Activated CD4-positive, alpha-beta T cell treated with anti-CD3 and anti-CD28 coated beads, Interleukin-2, amount 10 ng/mL, durations not matched to agents 7 days and 5 days (primary cell): ENCODE results near the gene CEP20. TPM values are rescaled to one million over a fixed set of nuclear protein-coding genes. Genes with fewer than 3 reads are reported as not detected.

Source experiments
- CTCF ChIA-PET: fragments of 350-600 bp; sonication (Branson Sonifier 250); formaldehyde crosslinking; loops from one replicate; lab custom pipeline; 2021; ENCODE audit warnings: antibody characterized with exemption; lab: Charles Lee
- POLR2A ChIA-PET: fragments of 350-600 bp; sonication (Branson Sonifier 250); formaldehyde crosslinking; loops from one replicate; lab custom pipeline; 2021; ENCODE audit warnings: antibody characterized with exemption; lab: Charles Lee
- DNase-seq: peaks from one replicate; pipeline ENCODE4 v3.0.0-alpha.2; 2020
- H3K27ac Mint-ChIP-seq: one replicate; pipeline ENCODE4 v1.8.0; 2021; ENCODE audit warnings: mild to moderate bottlenecking, moderate library complexity, mixed read lengths
- H3K27me3 Mint-ChIP-seq: one replicate; pipeline ENCODE4 v1.8.0; 2021; ENCODE audit warnings: mixed read lengths
- H3K36me3 Mint-ChIP-seq: one replicate; pipeline ENCODE4 v1.8.0; 2021; ENCODE audit warnings: low read depth, mixed read lengths
- H3K4me1 Mint-ChIP-seq: one replicate; pipeline ENCODE4 v1.8.0; 2021; ENCODE audit warnings: mixed read lengths
- H3K4me3 Mint-ChIP-seq: one replicate; pipeline ENCODE4 v1.8.0; 2021; ENCODE audit warnings: mild to moderate bottlenecking, moderate library complexity, mixed read lengths
- H3K9me3 Mint-ChIP-seq: one replicate; pipeline ENCODE4 v1.8.0; 2021; ENCODE audit warnings: mixed read lengths
- total RNA-seq, 2 experiments: library from RNA; stranded (reverse); gene quantifications; one replicate each; pipeline ENCODE4 v1.2.3, GENCODE V29; 2021

CEP20 gene
- total RNA-seq, 2 experiments from 2014 or later: 46.2 to 59.4 TPM

DNA sequence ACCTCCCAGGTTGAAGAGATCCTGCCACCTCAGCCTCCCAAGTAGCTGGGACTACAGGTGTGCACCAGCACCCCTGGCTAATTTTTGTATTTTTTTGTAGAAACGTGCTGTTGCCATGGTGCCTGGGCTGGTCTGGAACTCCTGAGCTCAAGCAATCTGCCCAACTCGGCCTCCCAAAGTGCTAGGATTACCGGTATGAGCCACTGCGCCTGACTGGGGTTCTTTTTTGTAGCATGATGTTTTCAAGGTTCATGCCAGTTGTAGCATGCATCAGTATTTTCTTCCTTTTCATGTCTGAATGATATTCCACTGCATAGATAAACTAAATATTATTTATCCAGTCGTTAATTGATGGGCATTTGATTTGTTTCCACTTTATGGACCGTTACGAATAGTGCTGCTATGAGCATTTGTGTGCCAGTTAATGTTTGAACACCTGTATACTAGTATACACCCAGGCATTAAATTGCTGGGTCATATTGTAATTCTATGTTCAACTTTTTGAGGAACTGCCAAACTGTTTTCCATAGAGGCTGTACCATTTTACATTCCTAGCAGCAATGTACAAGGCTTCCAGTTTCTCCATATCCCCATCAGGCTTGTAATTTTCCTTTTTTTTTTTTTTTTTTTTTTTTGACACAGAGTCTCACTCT, 24.8 kb upstream of the CEP20 start:
- H3K27me3 Mint-ChIP-seq: no peaks in the 10 kb centered on the region
- H3K4me1 Mint-ChIP-seq: peaks cover 21% of the 10 kb centered on the region
- CTCF ChIA-PET: interaction anchor here (0.6 to 0.7 kb wide), 2 partner anchors 15 to 34 kb away, joined by 3 read pairs; no protein-coding TSS in a partner anchor
- POLR2A ChIA-PET: no interaction called here
- H3K36me3 Mint-ChIP-seq: no peaks in the 10 kb centered on the region
- H3K9me3 Mint-ChIP-seq: peaks cover 11% of the 10 kb centered on the region
- no peak for DNase-seq
- peak overlapping the region; percentile 90 for H3K27ac Mint-ChIP-seq
- H3K4me3 Mint-ChIP-seq: peak overlapping the region; percentile 37

DNA sequence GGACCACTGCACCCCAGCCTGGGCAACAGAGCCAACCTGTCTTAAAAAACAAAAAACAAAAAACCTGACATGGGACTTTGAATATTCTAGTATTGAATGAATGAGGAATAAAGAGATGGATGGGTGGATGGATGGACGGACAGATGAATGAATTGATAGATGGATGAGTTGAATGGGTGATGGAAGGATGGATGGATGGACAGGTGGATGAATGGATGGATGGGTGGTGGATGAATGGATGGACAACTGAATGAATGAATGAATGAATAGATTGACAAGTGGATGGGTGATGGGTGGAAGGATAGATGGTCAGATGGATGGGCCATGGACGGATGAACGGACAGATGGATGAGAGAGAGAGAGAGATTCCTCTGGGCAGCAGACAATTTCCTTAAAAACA, 22.8 kb upstream of the CEP20 start:
- POLR2A ChIA-PET: no interaction called here
- no peak for DNase-seq
- Mint-ChIP-seq H3K36me3 (no peaks in the 10 kb centered on the region), H3K4me3 (no peak overlapping the region), H3K4me1 (peaks cover 22% of the 10 kb centered on the region), H3K27me3 (no peaks in the 10 kb centered on the region), H3K9me3 (peaks cover 14% of the 10 kb centered on the region), H3K27ac (no peak overlapping the region)
- CTCF ChIA-PET: interaction anchor here (0.7 kb wide), 1 partner anchor 27 kb away, joined by 3 read pairs; no protein-coding TSS in a partner anchor

DNA sequence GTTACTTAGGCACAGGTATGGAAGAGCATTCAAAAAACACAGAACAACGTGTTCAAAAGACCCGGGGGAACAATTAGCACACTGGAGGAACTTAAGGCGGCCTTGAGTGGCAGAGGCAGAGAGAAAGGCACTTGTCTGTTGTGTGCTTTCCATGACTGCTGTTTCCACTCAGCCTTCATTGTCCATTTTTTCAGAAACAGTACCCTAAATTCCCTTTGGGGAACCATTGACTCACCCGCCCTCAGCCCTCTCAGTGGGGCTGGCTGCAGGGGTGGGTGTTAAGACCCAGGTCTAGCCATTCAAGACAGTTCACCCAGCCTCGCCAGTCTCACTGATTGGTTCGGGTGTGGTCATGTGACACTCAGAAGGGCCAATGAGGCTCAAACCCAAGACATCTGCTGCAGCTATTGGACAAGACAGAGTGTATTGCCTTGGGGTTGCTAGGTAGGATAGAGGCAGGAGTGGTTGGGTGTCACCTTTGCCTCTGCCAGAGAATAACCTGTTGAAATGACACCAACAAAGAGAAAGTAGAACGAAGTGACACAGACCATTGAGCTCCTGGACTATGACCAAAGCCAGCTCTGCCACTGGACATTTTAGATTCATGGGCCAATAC, 19.6 kb upstream of the CEP20 start:
- CTCF ChIA-PET: no interaction called here
- Mint-ChIP-seq H3K27me3 (no peaks in the 10 kb centered on the region), H3K36me3 (no peaks in the 10 kb centered on the region), H3K4me1 (peaks cover 15% of the 10 kb centered on the region), H3K4me3 (no peak overlapping the region), H3K27ac (no peak overlapping the region), H3K9me3 (peaks cover 7% of the 10 kb centered on the region)
- POLR2A ChIA-PET: interaction anchor here (0.6 kb wide), 1 partner anchor 10 kb away, joined by 3 read pairs; no protein-coding TSS in a partner anchor
- DNase-seq: peak; percentile 21

DNA sequence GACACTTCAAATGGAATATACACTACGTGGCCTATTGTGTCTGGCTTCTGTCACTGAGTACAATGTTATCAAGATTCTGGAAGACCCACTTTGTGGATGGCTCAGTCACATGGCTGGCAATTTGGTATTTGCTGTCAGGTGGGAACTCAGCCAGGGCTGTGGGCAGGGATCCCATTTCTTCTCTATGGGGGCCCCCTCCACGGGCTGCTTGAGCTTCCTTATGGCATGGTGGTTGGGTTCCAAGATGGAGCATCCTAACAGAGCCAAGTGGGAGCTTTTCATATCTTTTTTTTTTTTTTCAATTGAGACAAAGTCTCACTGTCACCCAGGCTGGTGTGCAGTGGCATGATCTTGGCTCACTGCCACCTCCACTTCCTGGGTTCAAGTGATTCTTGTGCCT, 18.0 kb upstream of the CEP20 start:
- Mint-ChIP-seq H3K27ac (no peak overlapping the region), H3K4me3 (no peak overlapping the region), H3K4me1 (peaks cover 6% of the 10 kb centered on the region), H3K9me3 (peaks cover 7% of the 10 kb centered on the region), H3K27me3 (no peaks in the 10 kb centered on the region), H3K36me3 (no peaks in the 10 kb centered on the region)
- DNase-seq: no peak
- CTCF ChIA-PET: interaction anchor here (0.5 to 0.8 kb wide), 3 partner anchors 11 to 54 kb away, joined by 3 read pairs; no protein-coding TSS in a partner anchor
- POLR2A ChIA-PET: interaction anchor here (0.6 kb wide), 1 partner anchor 18 kb away, joined by 3 read pairs; no protein-coding TSS in a partner anchor

DNA sequence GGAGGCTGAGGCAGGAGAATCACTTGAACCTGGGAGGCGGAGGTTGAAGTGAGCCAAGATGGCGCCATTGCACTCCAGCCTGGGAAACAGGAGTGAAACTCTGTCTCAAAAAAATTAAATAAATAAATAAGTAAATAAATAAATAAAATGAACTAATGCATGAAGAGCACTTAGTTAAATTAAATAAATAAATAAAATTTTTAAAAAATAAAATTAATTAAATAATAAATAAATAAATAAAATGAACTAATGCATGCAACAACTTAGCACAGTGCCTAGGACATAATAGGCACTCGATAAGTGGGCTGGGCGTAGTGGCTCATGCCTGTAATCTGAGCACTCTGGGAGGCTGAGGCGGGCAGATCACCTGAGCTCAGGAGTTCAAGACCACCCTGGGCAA, 15.6 kb upstream of the CEP20 start:
- no peaks in the 10 kb centered on the region for H3K27me3 Mint-ChIP-seq
- no peak overlapping the region for H3K27ac Mint-ChIP-seq
- no peak for DNase-seq
- H3K9me3 Mint-ChIP-seq: peaks cover 7% of the 10 kb centered on the region
- no peaks in the 10 kb centered on the region for H3K36me3 Mint-ChIP-seq
- H3K4me1 Mint-ChIP-seq: peaks cover 12% of the 10 kb centered on the region
- POLR2A ChIA-PET: interaction anchor here (0.9 kb wide), 1 partner anchor 16 kb away, joined by 3 read pairs; the partner anchor contains the start of gene CEP20
- CTCF ChIA-PET: interaction anchor here (0.8 to 1.6 kb wide), 3 partner anchors 10 to 224 kb away, joined by 3 to 8 read pairs (median 5); partner anchors contain the start of gene CEP20
- H3K4me3 Mint-ChIP-seq: no peak overlapping the region

DNA sequence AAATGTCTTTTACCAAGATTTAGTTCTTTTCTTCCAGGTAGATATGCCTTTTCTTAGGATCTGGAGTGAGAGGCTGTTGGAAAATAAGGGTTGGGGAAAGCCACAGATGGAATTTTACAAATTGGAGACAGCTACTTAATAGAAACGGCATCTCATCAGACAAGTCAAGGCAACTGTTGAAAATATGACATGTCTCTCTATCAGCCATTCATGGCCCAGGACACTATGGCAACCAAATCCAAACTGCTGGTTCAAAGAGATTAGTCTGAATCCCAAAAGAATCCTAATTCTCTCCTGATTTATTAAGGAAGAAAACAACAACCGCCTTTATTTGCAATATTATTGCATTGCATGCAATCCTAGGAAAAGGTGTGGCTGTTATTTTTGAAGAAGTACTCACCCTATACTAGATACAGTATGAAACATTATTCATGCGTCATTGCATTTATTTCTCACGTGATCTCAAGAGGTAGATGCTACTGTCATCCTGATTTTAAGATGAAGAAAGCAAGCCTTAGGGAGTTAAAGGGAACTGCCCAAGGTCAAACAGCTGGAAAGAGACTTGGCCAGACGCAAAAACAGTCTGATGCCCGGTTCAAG, 12.6 kb upstream of the CEP20 start:
- ChIA-PET CTCF (interaction anchor here (1.0 kb wide), 1 partner anchor 12 kb away, joined by 4 read pairs; the partner anchor contains the start of gene CEP20), POLR2A (interaction anchor here (0.7 kb wide), 1 partner anchor 63 kb away, joined by 3 read pairs; no protein-coding TSS in a partner anchor)

DNA sequence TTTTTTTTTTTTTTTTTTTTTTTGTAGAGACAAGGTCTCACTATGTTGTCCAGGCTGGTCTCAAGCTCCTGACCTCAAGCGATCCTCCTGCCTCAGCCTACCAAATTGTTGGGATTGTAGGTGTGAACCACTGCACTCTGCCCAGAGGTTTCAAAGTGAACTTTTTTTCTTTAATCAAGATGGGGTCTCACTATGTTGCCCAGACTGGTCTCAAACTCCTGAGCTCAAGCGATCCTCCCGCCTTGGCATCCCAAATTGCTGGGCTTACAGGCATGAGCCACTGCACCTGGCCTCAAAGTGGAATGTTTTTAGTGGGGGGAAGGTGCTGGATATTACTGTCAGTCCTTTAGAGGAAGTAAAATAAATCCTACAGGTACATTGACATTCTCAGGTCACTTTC, 12.0 kb upstream of the CEP20 start:
- CTCF ChIA-PET: interaction anchor here (1.0 kb wide), 1 partner anchor 12 kb away, joined by 4 read pairs; the partner anchor contains the start of gene CEP20
- no peak overlapping the region for H3K4me3 Mint-ChIP-seq
- POLR2A ChIA-PET: interaction anchor here (0.7 kb wide), 1 partner anchor 64 kb away, joined by 3 read pairs; no protein-coding TSS in a partner anchor
- no peak overlapping the region for H3K27ac Mint-ChIP-seq
- no peaks in the 10 kb centered on the region for H3K9me3 Mint-ChIP-seq
- H3K36me3 Mint-ChIP-seq: no peaks in the 10 kb centered on the region
- H3K27me3 Mint-ChIP-seq: no peaks in the 10 kb centered on the region
- peaks cover 25% of the 10 kb centered on the region for H3K4me1 Mint-ChIP-seq
- no peak for DNase-seq

More for the DNA sequence above, 12.6 kb upstream of the CEP20 start:
- Mint-ChIP-seq H3K9me3 (no peaks in the 10 kb centered on the region), H3K4me3 (no peak overlapping the region), H3K27me3 (no peaks in the 10 kb centered on the region), H3K27ac (no peak overlapping the region), H3K4me1 (peaks cover 25% of the 10 kb centered on the region), H3K36me3 (no peaks in the 10 kb centered on the region)
- DNase-seq: no peak

DNA sequence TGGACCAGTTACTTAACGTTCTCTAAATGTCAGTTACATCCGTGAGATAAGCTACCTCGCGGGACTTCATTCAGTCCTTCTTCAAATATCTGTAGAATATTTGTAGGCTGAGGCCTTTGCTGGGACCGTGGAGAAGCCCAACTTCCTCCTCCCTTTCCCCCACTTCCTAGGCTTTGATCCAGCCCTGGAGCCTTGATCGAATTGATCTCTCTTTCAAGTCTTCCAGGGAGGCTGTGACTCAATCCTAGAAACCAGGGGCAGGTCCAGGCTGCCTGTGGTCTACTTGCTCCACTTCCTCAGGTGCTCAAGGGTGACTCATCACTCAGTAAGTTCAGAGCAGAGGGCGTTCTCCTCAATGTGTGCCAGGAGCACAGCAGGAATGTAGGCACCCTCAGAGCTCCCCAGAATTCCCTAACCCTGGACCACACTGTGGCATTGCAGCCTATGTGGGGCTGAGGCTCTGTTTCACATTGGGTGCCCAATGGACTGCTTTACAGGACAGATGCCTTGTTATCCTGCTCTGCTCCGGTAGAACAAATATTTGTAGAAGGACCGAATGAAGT, 11.2 kb upstream of the CEP20 start:
- Mint-ChIP-seq H3K36me3 (no peaks in the 10 kb centered on the region), H3K27ac (no peak overlapping the region), H3K9me3 (no peaks in the 10 kb centered on the region), H3K27me3 (no peaks in the 10 kb centered on the region), H3K4me1 (peaks cover 25% of the 10 kb centered on the region), H3K4me3 (no peak overlapping the region)
- DNase-seq: peak; percentile 41
- CTCF ChIA-PET: interaction anchor here (0.8 to 1.1 kb wide), 3 partner anchors 11 to 28 kb away, joined by 3 to 4 read pairs (median 3); partner anchors contain the start of gene CEP20
- POLR2A ChIA-PET: no interaction called here

DNA sequence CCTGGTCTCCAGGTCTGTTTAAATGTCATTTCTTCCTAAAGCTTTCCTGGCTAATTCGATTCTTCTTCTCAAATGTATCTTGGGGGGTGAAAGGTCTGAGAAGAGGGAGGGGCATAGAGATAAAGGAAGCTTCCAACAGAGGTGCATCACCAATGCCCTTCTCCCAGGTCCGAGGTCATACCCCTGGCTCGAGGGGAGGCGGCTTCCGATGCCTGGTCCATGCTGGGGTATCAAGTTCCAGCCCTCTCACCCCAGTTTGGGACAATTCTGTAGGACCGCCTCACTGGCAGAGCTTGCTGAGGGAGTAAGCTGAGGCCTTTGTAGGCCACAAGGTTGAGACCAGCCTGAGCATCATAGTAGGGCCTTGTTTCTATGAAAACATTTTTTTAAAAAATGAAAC, 10.3 kb upstream of the CEP20 start:
- Mint-ChIP-seq H3K4me3 (no peak overlapping the region), H3K4me1 (peaks cover 27% of the 10 kb centered on the region), H3K9me3 (no peaks in the 10 kb centered on the region), H3K27ac (peak overlapping the region; percentile 41), H3K27me3 (no peaks in the 10 kb centered on the region), H3K36me3 (no peaks in the 10 kb centered on the region)
- CTCF ChIA-PET: interaction anchor here (0.6 to 1.1 kb wide), 4 partner anchors 10 to 29 kb away, joined by 3 read pairs; partner anchors contain the start of gene CEP20
- POLR2A ChIA-PET: interaction anchor here (0.6 kb wide), 2 partner anchors 9 to 29 kb away, joined by 3 read pairs; no protein-coding TSS in a partner anchor
- DNase-seq: no peak

DNA sequence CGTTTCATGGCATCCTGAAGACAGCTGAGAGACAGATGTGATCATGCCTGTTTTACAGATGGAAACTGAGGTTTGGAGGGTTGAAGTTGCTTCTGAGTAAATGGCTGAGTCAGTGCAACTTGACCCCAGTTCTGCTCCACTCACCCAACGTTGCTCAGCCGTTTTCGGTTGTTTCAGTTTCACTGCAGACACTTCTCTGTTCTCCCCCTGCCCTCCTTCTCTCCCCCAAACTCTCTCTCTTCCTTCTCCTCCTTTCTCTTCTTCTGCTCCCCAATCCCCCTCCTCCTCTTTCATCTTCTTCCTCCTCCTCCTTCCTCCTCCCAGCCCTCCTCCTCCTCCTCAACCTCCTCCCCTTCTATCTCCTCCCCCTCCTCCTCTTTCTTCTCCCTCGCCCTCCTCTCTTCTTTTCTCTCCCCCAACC, 9.4 kb upstream of the CEP20 start:
- Mint-ChIP-seq H3K27me3 (no peaks in the 10 kb centered on the region), H3K4me1 (peaks cover 27% of the 10 kb centered on the region), H3K36me3 (no peaks in the 10 kb centered on the region), H3K27ac (peak overlapping the region; percentile 71), H3K9me3 (no peaks in the 10 kb centered on the region), H3K4me3 (no peak overlapping the region)
- ChIA-PET CTCF (interaction anchor here (1.0 to 1.1 kb wide), 2 partner anchors 14 to 21 kb away, joined by 3 to 5 read pairs; no protein-coding TSS in a partner anchor), POLR2A (interaction anchor here (0.6 to 1.1 kb wide), 2 partner anchors 10 kb away, joined by 3 read pairs; no protein-coding TSS in a partner anchor)
- peak; percentile 18 for DNase-seq

DNA sequence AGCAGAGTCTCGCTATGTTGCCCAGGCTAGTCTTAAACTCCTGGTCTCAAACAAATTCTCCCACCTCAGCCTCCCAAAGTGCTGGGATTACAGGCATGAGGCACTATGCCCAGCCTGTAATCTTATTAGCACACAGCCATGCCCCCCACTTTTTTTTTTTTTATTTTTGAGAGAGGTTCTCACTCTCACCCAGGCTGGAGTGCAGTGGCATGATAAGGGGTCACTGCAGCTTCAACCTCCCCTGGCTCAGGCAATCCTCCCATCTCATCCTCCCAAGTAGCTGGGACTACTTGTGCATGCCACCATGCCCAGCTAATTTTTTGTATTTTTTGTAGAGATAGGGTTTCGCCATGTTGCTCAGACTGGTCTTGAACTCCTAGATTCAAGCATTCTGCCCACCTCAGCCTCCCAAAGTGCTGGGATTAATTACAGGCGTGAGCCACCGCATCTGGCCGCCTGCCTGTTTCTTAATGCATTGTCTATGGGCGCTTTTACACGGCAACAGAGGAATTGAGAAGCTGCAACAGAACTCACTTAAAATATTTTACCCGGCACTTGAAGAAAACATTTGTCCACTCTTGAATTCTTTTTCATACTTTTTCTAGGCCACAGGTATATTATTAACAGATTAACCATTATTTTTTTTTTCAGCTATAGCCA, 8.8 kb upstream of the CEP20 start:
- Mint-ChIP-seq H3K9me3 (no peaks in the 10 kb centered on the region), H3K27me3 (no peaks in the 10 kb centered on the region), H3K4me3 (no peak overlapping the region), H3K4me1 (peaks cover 27% of the 10 kb centered on the region), H3K36me3 (no peaks in the 10 kb centered on the region), H3K27ac (no peak overlapping the region)
- ChIA-PET CTCF (interaction anchor here (1.0 to 1.3 kb wide), 4 partner anchors 9 to 21 kb away, joined by 3 to 5 read pairs (median 4); partner anchors contain the start of gene CEP20), POLR2A (interaction anchor here (1.1 kb wide), 1 partner anchor 10 kb away, joined by 3 read pairs; no protein-coding TSS in a partner anchor)
- DNase-seq: no peak
